Osteoblast (primary cell): ENCODE data around the gene TOR1A. TPM values are rescaled to one million over a fixed set of nuclear protein-coding genes. Genes with fewer than 3 reads are reported as not detected.

ENCODE experiments used
- DNase-seq: peaks from one replicate; pipeline ENCODE4 v3.0.0; 2011; ENCODE audit warnings: low spot score, mixed read lengths; ENCODE audit not compliant: insufficient read length; ENCODE audit errors: missing footprints
- H2AFZ ChIP-seq: 2 replicates; pipeline ENCODE4 v1.6.0; 2011; ENCODE audit warnings: mild to moderate bottlenecking, low read length
- H3K27ac ChIP-seq: 2 replicates; pipeline ENCODE4 v1.5.1; 2011; ENCODE audit warnings: mild to moderate bottlenecking, low read depth, low read length, moderate library complexity
- H3K27me3 ChIP-seq: 2 replicates; pipeline ENCODE4 v1.6.0; 2012; ENCODE audit warnings: mild to moderate bottlenecking, control low read depth, inconsistent platforms, low read length, moderate library complexity; ENCODE audit not compliant: insufficient read depth
- H3K36me3 ChIP-seq: 2 replicates; pipeline ENCODE4 v1.5.1; 2011; ENCODE audit warnings: mild to moderate bottlenecking, low read length, control low read depth, moderate library complexity; ENCODE audit not compliant: insufficient read depth
- H3K4me1 ChIP-seq: 2 replicates; pipeline ENCODE4 v1.5.1; 2011; ENCODE audit warnings: mild to moderate bottlenecking, low read length, control low read depth, moderate library complexity; ENCODE audit not compliant: insufficient read depth
- H3K4me2 ChIP-seq: 2 replicates; pipeline ENCODE4 v1.6.0; 2011; ENCODE audit warnings: mild to moderate bottlenecking, low read length; ENCODE audit not compliant: insufficient read depth
- H3K4me3 ChIP-seq: fragments of 200-600 bp; sonication (generic); 3 replicates; pipeline ENCODE4 v1.5.1; 2012; ENCODE audit warnings: mild to moderate bottlenecking, low read length, inconsistent platforms; ENCODE audit not compliant: insufficient read depth
- H3K79me2 ChIP-seq: 2 replicates; pipeline ENCODE4 v1.6.0; 2012; ENCODE audit warnings: mild to moderate bottlenecking, low read length, control low read depth, inconsistent platforms; ENCODE audit not compliant: insufficient read depth
- H3K9me3 ChIP-seq: 2 replicates; pipeline ENCODE4 v1.5.1; 2011; ENCODE audit warnings: low read depth, low read length, control low read depth
- H4K20me1 ChIP-seq: 2 replicates; pipeline ENCODE4 v1.6.0; 2012; ENCODE audit warnings: mild to moderate bottlenecking, low read length, control low read depth; ENCODE audit not compliant: insufficient read depth
- CTCF ChIP-seq: IDR thresholded peaks from 2 replicates; pipeline ENCODE4 v1.5.1; 2011; ENCODE audit warnings: mild to moderate bottlenecking, low read depth, low read length, moderate library complexity; ENCODE audit errors: extremely low read depth
- total RNA-seq: library from RNA; depleted of rRNA; stranded (reverse); fragments of >200 nt; gene quantifications from 2 replicates; pipeline ENCODE4 v1.2.3, GENCODE V29; 2012

Gene TOR1A
- total RNA-seq, 1 donor = 52.1 TPM

DNA sequence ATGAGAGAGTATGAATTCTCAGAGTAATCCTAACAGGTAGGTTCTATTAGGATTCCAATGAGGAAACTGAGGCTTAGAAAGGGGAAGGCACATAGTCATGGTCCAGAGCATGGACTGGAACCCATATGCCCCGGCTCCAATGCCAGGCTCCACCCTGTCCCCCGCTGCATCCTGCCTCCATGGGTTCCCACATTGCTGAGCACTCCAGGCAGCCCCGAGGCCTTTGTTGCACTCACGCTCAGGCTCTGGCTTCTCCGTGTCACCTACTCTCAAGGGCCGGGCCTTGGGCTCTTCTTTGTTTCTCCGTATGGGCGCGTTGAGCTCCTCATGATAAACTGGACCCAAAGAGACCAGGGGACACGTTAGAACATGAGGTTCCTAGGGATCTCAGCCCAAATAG, 5.0 kb upstream of the TOR1A start:
- H4K20me1 ChIP-seq = peaks cover 6% of the 10 kb centered on the region
- peaks cover 9% of the 10 kb centered on the region for H3K79me2 ChIP-seq
- H3K9me3 ChIP-seq = no peaks in the 10 kb centered on the region
- peaks cover 9% of the 10 kb centered on the region for H3K4me1 ChIP-seq
- no peak overlapping the region for H3K4me2 ChIP-seq
- H3K4me3 ChIP-seq = no peak overlapping the region
- TF ChIP-seq CTCF = no peak
- no peaks in the 10 kb centered on the region for H3K27me3 ChIP-seq
- H3K36me3 ChIP-seq = peaks cover 57% of the 10 kb centered on the region
- no peak overlapping the region for H3K27ac ChIP-seq
- no peak for DNase-seq
- H2AFZ ChIP-seq = no peak overlapping the region

DNA sequence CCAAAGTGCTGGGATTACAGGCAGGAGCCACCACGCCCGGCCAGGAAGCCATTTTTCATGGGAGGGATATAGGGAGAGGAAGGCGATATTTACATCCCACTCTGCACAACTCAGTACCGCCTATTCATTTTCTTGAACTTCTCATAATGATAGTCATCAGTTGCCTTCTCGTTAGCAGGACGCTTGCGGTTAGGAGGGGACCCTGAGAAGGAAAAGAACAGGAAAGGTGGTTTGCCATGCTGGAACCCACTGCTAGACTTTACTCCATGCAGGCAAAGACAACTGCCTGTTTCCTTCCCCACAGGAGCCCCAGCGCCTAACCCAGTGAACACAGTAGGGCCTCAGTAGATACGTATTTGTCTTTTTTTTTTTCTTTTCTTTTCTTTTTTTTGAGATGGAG, 4.1 kb upstream of the TOR1A start:
- H3K79me2 ChIP-seq = peaks cover 6% of the 10 kb centered on the region
- no peak for TF ChIP-seq CTCF
- H3K4me3 ChIP-seq = no peak overlapping the region
- no peak overlapping the region for H2AFZ ChIP-seq
- H3K4me1 ChIP-seq = peaks cover 2% of the 10 kb centered on the region
- H3K4me2 ChIP-seq = no peak overlapping the region
- peaks cover 52% of the 10 kb centered on the region for H3K36me3 ChIP-seq
- no peaks in the 10 kb centered on the region for H4K20me1 ChIP-seq
- no peak for DNase-seq
- H3K9me3 ChIP-seq = no peaks in the 10 kb centered on the region
- H3K27ac ChIP-seq = no peak overlapping the region
- no peaks in the 10 kb centered on the region for H3K27me3 ChIP-seq

GRCh38 chr9:129826759-129827158, 2.8 kb upstream of the TOR1A start:
- DNase-seq = no peak
- no peaks in the 10 kb centered on the region for H3K9me3 ChIP-seq
- no peaks in the 10 kb centered on the region for H3K27me3 ChIP-seq
- peaks cover 18% of the 10 kb centered on the region for H3K79me2 ChIP-seq
- H2AFZ ChIP-seq = no peak overlapping the region
- TF ChIP-seq CTCF = no peak
- H3K36me3 ChIP-seq = peaks cover 53% of the 10 kb centered on the region
- peaks cover 7% of the 10 kb centered on the region for H3K4me1 ChIP-seq
- H4K20me1 ChIP-seq = peaks cover 5% of the 10 kb centered on the region
- H3K4me3 ChIP-seq = no peak overlapping the region
- no peak overlapping the region for H3K27ac ChIP-seq
- H3K4me2 ChIP-seq = no peak overlapping the region

GRCh38 chr9:129826344-129826743, 2.4 kb upstream of the TOR1A start:
- TF ChIP-seq CTCF = no peak

More at GRCh38 chr9:129826344-129826743, 2.4 kb upstream of the TOR1A start:
- DNase-seq = no peak
- H3K27ac ChIP-seq = no peak overlapping the region
- H3K36me3 ChIP-seq = peaks cover 53% of the 10 kb centered on the region
- peaks cover 22% of the 10 kb centered on the region for H3K79me2 ChIP-seq
- peaks cover 6% of the 10 kb centered on the region for H4K20me1 ChIP-seq
- H3K4me1 ChIP-seq = peaks cover 7% of the 10 kb centered on the region
- H3K4me3 ChIP-seq = no peak overlapping the region
- H3K4me2 ChIP-seq = no peak overlapping the region
- no peaks in the 10 kb centered on the region for H3K27me3 ChIP-seq
- H2AFZ ChIP-seq = no peak overlapping the region
- H3K9me3 ChIP-seq = no peaks in the 10 kb centered on the region
